Mucosa of stomach (tissue), 1 donor: ENCODE measurements around the gene CAPRIN1.

Source experiments
- H3K27me3 ChIP-seq: one replicate; pipeline ENCODE4 v1.7.0; 2013; ENCODE audit warnings: mild to moderate bottlenecking, low read length; ENCODE audit not compliant: control insufficient read depth, insufficient read depth
- H3K36me3 ChIP-seq: one replicate; pipeline ENCODE4 v1.7.0; 2013; ENCODE audit warnings: low read length; ENCODE audit not compliant: control insufficient read depth, insufficient read depth
- H3K4me1 ChIP-seq: one replicate; pipeline ENCODE4 v1.7.0; 2013; ENCODE audit warnings: mild to moderate bottlenecking, low read length; ENCODE audit not compliant: control insufficient read depth, insufficient read depth
- H3K4me3 ChIP-seq: one replicate; pipeline ENCODE4 v1.7.0; 2013; ENCODE audit warnings: low read length
- H3K9ac ChIP-seq: one replicate; pipeline ENCODE4 v1.7.0; 2013; ENCODE audit warnings: mild to moderate bottlenecking, low read length, moderate library complexity
- H3K9me3 ChIP-seq: one replicate; pipeline ENCODE4 v1.7.0; 2013; ENCODE audit warnings: mild to moderate bottlenecking, low read length, moderate library complexity; ENCODE audit not compliant: control insufficient read depth
- donor health status: Pancreatic carcinoma.

CAPRIN1 gene

GRCh38 chr11:34150494-34151151 is 99.1 kb downstream of the CAPRIN1 start:
- Histone ChIP-seq H3K4me3 (no peak overlapping the region), H3K36me3 (peaks cover 12% of the 10 kb centered on the region)

More at GRCh38 chr11:34150494-34151151, 99.1 kb downstream of the CAPRIN1 start:
- Histone ChIP-seq H3K4me1 (no peaks in the 10 kb centered on the region), H3K27me3 (no peaks in the 10 kb centered on the region), H3K9ac (no peak overlapping the region), H3K9me3 (no peaks in the 10 kb centered on the region)
